Stomach (tissue), 9 donors: ENCODE measurements around the gene WFIKKN1. TPM values are rescaled to one million over a fixed set of nuclear protein-coding genes. Genes with fewer than 3 reads are reported as not detected.

Experiments used
- DNase-seq, 2 donors: peaks; one replicate each; pipeline versions ENCODE4 v3.0.0 to v3.0.0-alpha.2; 2013 to 2019
- H3K27ac ChIP-seq, 5 donors: fragments of 200-600 bp in 4 of 5; sonication (generic) in 4 of 5; one replicate each; pipeline ENCODE4 v1.5.1; 2013 to 2019; ENCODE audit warnings: mild to moderate bottlenecking in 1 of 5, moderate library complexity in 1 of 5
- H3K27me3 ChIP-seq, 3 donors: fragments of 200-600 bp; sonication (generic); one replicate each; pipeline ENCODE4 v1.5.1; 2017 to 2019; ENCODE audit warnings: mixed run types in 1 of 3
- H3K36me3 ChIP-seq, 4 donors: fragments of 200-600 bp; sonication (generic); 1 replicate in 3 of 4; 2 replicates in 1 of 4; pipeline ENCODE4 v1.5.1; 2016 to 2019
- H3K4me1 ChIP-seq, 4 donors: fragments of 200-600 bp; sonication (generic); one replicate each; pipeline ENCODE4 v1.5.1; 2016 to 2019
- H3K4me3 ChIP-seq, 4 donors: fragments of 200-600 bp; sonication (generic) in 3 of 4; one replicate each; pipeline ENCODE4 v1.5.1; 2016 to 2019; ENCODE audit warnings: mild to moderate bottlenecking in 1 of 4
- H3K9me3 ChIP-seq, 4 donors: fragments of 200-600 bp; sonication (generic); one replicate each; pipeline ENCODE4 v1.5.1; 2016 to 2019
- EP300 ChIP-seq: sonication (generic); formaldehyde crosslinking; IDR thresholded peaks from one replicate; pipeline ENCODE4 v1.6.1; 2017; ENCODE audit warnings: antibody characterized with exemption
- POLR2A ChIP-seq, 4 donors: fragments of 450-650 bp; IDR thresholded peaks; one replicate each; pipeline ENCODE4 v1.6.1; 2016; ENCODE audit warnings: antibody characterized with exemption in 4 of 4, control low read depth in 2 of 4, mild to moderate bottlenecking in 1 of 4, moderate library complexity in 1 of 4
- POLR2AphosphoS5 ChIP-seq, 3 donors: sonication (generic); formaldehyde crosslinking; IDR thresholded peaks; one replicate each; pipeline ENCODE4 v1.6.1; 2016; ENCODE audit warnings: antibody characterized with exemption in 3 of 3
- WGBS, 5 donors: extraction: QIAGEN DNeasy Blood & Tissue Kit in 3 of 5; methylation state at CpG; one replicate each; pipeline versions ENCODE4 v1.1.5 to v1.1.7; 2013 to 2018; 5-methylcytosine and 5-hydroxymethylcytosine counted together
- intact Hi-C: fragments of 100-400 bp; cut with DNase I; formaldehyde crosslinking; loops from one replicate; pipeline ENCODE4 v1.15.1; 2023; ENCODE audit warnings: low total_unique reads
- polyA plus RNA-seq, 3 donors: library from polyadenylated mRNA; stranded (reverse); fragments of 200-250 nt; gene quantifications; one replicate each; pipeline ENCODE4 v1.2.3, GENCODE V29; 2013
- total RNA-seq, 5 donors: library from RNA; depleted of rRNA; stranded (reverse); fragments of >200 nt; gene quantifications; one replicate each; pipeline versions ENCODE4 v1.1.0 to v1.2.3, GENCODE V29; 2014 to 2016
- TF ChIP-seq, protein P1 (sequence below), 7 experiments: fragments of 450-650 bp in 4 of 7; fragments of 200-600 bp in 3 of 7; sonication (generic) in 3 of 7; IDR thresholded peaks; one replicate each; pipeline ENCODE4 v1.5.1; 2016 to 2019; ENCODE audit warnings: antibody characterized with exemption in 7 of 7, control low read depth in 2 of 7, mild to moderate bottlenecking in 1 of 7
- donor health status: healthy with polysubstance abuse.
- donor health status: Bipolar disorder and iron deficiency.
- donor health status: healthy.

Gene WFIKKN1
- total and polyA plus RNA-seq, 8 donors: 0.14 to 25.8 (median 1.5) TPM; not detected in 1

DNA sequence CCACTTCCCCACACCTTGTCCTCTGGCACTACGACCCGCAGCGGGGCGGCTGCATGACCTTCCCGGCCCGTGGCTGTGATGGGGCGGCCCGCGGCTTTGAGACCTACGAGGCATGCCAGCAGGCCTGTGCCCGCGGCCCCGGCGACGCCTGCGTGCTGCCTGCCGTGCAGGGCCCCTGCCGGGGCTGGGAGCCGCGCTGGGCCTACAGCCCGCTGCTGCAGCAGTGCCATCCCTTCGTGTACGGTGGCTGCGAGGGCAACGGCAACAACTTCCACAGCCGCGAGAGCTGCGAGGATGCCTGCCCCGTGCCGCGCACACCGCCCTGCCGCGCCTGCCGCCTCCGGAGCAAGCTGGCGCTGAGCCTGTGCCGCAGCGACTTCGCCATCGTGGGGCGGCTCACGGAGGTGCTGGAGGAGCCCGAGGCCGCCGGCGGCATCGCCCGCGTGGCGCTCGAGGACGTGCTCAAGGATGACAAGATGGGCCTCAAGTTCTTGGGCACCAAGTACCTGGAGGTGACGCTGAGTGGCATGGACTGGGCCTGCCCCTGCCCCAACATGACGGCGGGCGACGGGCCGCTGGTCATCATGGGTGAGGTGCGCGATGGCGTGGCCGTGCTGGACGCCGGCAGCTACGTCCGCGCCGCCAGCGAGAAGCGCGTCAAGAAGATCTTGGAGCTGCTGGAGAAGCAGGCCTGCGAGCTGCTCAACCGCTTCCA, 2.7 kb downstream of the WFIKKN1 start:
- Histone ChIP-seq H3K27ac (no peak overlapping the region), H3K4me1 (peaks cover 39 to 57% (median 56%) of the 10 kb centered on the region in 4 donors), H3K36me3 (peaks cover 5 to 33% (median 29%) of the 10 kb centered on the region in 4 donors), H3K9me3 (no peaks in the 10 kb centered on the region), H3K27me3 (peaks cover 0 to 13% (median 0%) of the 10 kb centered on the region in 3 donors), H3K4me3 (no peak overlapping the region)
- TF ChIP-seq, protein P1, sequence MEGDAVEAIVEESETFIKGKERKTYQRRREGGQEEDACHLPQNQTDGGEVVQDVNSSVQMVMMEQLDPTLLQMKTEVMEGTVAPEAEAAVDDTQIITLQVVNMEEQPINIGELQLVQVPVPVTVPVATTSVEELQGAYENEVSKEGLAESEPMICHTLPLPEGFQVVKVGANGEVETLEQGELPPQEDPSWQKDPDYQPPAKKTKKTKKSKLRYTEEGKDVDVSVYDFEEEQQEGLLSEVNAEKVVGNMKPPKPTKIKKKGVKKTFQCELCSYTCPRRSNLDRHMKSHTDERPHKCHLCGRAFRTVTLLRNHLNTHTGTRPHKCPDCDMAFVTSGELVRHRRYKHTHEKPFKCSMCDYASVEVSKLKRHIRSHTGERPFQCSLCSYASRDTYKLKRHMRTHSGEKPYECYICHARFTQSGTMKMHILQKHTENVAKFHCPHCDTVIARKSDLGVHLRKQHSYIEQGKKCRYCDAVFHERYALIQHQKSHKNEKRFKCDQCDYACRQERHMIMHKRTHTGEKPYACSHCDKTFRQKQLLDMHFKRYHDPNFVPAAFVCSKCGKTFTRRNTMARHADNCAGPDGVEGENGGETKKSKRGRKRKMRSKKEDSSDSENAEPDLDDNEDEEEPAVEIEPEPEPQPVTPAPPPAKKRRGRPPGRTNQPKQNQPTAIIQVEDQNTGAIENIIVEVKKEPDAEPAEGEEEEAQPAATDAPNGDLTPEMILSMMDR (IDR thresholded peaks at IDR 0.05): no peak
- no peak for TF ChIP-seq POLR2AphosphoS5 (IDR thresholded peaks at IDR 0.05)
- TF ChIP-seq POLR2A (IDR thresholded peaks at IDR 0.05): no peak
- TF ChIP-seq EP300: no peak
- intact Hi-C loops: no loop called here
- WGBS, 5 donors: 94 to 98% (median 97%) methylated on average over 36 to 74 of the region's 74 CpGs
- DNase-seq: no peak

DNA sequence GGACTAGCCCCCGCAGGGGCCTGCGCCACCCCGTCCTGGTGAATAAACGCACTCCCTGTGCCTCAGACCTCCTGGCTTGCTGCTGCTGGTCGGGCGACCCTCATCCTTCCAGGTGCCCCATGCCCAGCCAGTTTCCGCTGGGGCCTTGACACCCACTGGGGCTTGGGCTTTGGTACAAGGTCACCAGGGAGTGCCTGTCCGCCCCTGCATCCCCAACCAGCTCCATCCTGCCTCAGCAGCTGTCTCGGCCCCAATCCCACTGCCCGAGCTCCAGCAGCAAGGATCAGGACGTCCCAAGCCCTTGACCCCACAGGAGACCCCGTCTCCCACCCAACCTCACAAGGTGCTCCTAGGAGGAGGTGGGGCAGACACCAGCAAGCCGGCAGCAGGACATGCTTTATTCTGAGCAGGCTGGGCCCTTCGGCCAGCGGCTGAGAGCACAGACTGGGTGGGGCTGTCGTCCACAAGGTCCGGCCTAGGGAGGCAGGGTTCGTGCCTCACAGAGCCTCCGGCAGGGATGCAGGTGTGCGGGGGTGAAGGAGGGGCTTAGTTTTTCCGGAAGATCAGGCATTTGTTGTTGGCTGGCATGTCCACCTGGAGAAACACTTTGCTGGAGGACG, 3.4 kb downstream of the WFIKKN1 start:
- TF ChIP-seq EP300: no peak
- TF ChIP-seq, protein P1 (IDR thresholded peaks at IDR 0.05): no peak
- TF ChIP-seq POLR2A (IDR thresholded peaks at IDR 0.05): no peak
- no peak for TF ChIP-seq POLR2AphosphoS5 (IDR thresholded peaks at IDR 0.05)
- H3K36me3 ChIP-seq: peaks cover 5 to 26% (median 23%) of the 10 kb centered on the region in 4 donors
- peaks cover 0 to 13% (median 0%) of the 10 kb centered on the region in 3 donors for H3K27me3 ChIP-seq
- no peak overlapping the region for H3K4me3 ChIP-seq
- no peak overlapping the region for H3K27ac ChIP-seq
- DNase-seq: no peak
- intact Hi-C loops: no loop called here
- peaks cover 37 to 59% (median 56%) of the 10 kb centered on the region in 4 donors for H3K4me1 ChIP-seq
- 88 to 92% (median 90%) methylated on average over 9 to 22 of the region's 22 CpGs for WGBS, 5 donors
- no peaks in the 10 kb centered on the region for H3K9me3 ChIP-seq

DNA sequence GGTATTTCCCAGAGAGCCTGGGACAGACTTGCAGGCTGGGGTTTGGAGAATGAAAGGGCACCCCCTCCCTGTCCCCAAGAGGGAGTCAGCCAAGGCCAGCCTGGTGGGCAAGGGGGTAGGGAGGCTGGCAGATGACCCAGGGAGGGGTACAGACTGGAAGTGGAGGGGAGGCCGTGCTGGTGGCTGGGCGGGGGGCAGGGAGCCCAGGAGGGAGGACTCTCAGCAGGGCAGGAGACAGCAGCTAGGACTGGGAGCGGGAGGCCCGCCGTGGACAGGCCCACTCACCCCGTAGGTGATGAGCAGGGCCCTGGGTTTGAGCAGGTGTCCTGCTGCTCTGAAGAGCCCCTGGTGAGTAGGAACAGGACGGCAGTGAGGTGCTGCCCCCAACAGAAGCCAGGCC, 4.2 kb downstream of the WFIKKN1 start:
- H3K36me3 ChIP-seq: peaks cover 5 to 23% (median 22%) of the 10 kb centered on the region in 4 donors
- H3K4me1 ChIP-seq: peaks cover 29 to 51% (median 47%) of the 10 kb centered on the region in 4 donors
- peaks cover 0 to 13% (median 0%) of the 10 kb centered on the region in 3 donors for H3K27me3 ChIP-seq
- intact Hi-C loops: no loop called here
- DNase-seq: no peak
- TF ChIP-seq, protein P1 (IDR thresholded peaks at IDR 0.05): no peak
- TF ChIP-seq POLR2A (IDR thresholded peaks at IDR 0.05): no peak
- no peak for TF ChIP-seq EP300
- TF ChIP-seq POLR2AphosphoS5 (IDR thresholded peaks at IDR 0.05): no peak
- peak overlapping the region; percentile 73 to 96 (median 92) for H3K4me3 ChIP-seq
- H3K27ac ChIP-seq: no peak overlapping the region
- WGBS, 5 donors: 62 to 90% (median 81%) methylated on average over 3 to 7 of the region's 7 CpGs
- no peaks in the 10 kb centered on the region for H3K9me3 ChIP-seq

DNA sequence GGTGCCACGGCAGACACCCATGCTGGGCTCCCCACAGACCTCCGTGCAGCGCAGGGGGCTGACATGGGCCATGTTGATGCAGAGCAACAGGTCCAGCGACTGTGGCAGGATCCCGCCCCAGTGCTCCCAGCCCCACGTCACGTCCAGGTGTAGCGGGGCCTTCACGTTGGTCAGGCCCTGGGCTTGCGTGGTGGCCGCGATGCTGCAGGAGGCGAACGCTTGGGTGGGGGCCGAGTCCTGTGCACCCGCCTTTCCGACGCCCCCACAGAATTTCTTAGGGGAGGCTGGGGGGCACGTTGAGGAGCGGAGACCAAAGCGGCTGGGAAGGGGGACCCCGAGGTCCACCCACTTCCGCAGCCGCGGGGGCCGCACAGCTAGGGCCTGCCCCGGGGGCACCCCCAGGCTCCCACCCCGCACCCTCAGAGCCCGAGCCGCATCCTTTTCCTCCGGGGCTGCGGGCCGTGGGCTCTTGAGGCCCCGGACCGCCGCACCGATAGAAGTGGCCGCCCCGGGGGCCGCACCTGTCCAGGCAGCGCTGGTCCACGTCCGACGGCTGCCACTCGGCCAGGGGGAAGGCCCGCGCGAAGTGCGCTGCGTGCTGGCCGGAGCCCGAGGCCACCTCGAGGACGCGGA, 4.9 kb downstream of the WFIKKN1 start:
- H3K4me1 ChIP-seq: peaks cover 23 to 45% (median 43%) of the 10 kb centered on the region in 4 donors
- peaks cover 5 to 23% (median 22%) of the 10 kb centered on the region in 4 donors for H3K36me3 ChIP-seq
- no peak for TF ChIP-seq POLR2AphosphoS5 (IDR thresholded peaks at IDR 0.05)
- TF ChIP-seq EP300: no peak
- no peak for TF ChIP-seq POLR2A (IDR thresholded peaks at IDR 0.05)
- TF ChIP-seq, protein P1 (IDR thresholded peaks at IDR 0.05): no peak
- H3K27ac ChIP-seq: peak overlapping the region; percentile 90 to 99 (median 97)
- intact Hi-C loops: no loop called here
- DNase-seq: no peak
- no peaks in the 10 kb centered on the region for H3K9me3 ChIP-seq
- H3K4me3 ChIP-seq: peak overlapping the region; percentile 73 to 96 (median 92)
- H3K27me3 ChIP-seq: peaks cover 0 to 13% (median 0%) of the 10 kb centered on the region in 3 donors
- 0 to 4% (median 3%) methylated on average over 9 to 55 of the region's 55 CpGs for WGBS, 5 donors
